Cardiac fibroblast (primary cell): ENCODE data around the gene MYO9B.
"Not testable (repeated sequence)": the region's sequence is repeated elsewhere in the genome, so short reads cannot be mapped to it uniquely, and the experiment has no call there.

Experiments used
- DNase-seq, 2 donors: peaks; one replicate each; pipeline versions ENCODE4 v3.0.0 to v3.0.0-alpha.2; 2010; ENCODE audit warnings: low read depth in 2 of 2
- H3K4me3 ChIP-seq, 2 donors: replicated peaks in 1 of 2; 1 replicate in 1 of 2; 2 replicates in 1 of 2; pipeline ENCODE4 v1.5.1; 2011; ENCODE audit warnings: low read depth in 2 of 2, low read length in 2 of 2, mild to moderate bottlenecking in 2 of 2, moderate library complexity in 1 of 2
- TF ChIP-seq, protein P1 (sequence below): IDR thresholded peaks from one replicate; pipeline ENCODE4 v1.5.1; 2011; ENCODE audit warnings: low read depth, mild to moderate bottlenecking, low read length, inconsistent platforms

Gene MYO9B

GRCh38 chr19:17129377-17129776, 53.8 kb downstream of the MYO9B start:
- H3K4me3 ChIP-seq = no peak overlapping the region
- DNase-seq = no peak
- TF ChIP-seq, protein P1, sequence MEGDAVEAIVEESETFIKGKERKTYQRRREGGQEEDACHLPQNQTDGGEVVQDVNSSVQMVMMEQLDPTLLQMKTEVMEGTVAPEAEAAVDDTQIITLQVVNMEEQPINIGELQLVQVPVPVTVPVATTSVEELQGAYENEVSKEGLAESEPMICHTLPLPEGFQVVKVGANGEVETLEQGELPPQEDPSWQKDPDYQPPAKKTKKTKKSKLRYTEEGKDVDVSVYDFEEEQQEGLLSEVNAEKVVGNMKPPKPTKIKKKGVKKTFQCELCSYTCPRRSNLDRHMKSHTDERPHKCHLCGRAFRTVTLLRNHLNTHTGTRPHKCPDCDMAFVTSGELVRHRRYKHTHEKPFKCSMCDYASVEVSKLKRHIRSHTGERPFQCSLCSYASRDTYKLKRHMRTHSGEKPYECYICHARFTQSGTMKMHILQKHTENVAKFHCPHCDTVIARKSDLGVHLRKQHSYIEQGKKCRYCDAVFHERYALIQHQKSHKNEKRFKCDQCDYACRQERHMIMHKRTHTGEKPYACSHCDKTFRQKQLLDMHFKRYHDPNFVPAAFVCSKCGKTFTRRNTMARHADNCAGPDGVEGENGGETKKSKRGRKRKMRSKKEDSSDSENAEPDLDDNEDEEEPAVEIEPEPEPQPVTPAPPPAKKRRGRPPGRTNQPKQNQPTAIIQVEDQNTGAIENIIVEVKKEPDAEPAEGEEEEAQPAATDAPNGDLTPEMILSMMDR = no peak

DNA sequence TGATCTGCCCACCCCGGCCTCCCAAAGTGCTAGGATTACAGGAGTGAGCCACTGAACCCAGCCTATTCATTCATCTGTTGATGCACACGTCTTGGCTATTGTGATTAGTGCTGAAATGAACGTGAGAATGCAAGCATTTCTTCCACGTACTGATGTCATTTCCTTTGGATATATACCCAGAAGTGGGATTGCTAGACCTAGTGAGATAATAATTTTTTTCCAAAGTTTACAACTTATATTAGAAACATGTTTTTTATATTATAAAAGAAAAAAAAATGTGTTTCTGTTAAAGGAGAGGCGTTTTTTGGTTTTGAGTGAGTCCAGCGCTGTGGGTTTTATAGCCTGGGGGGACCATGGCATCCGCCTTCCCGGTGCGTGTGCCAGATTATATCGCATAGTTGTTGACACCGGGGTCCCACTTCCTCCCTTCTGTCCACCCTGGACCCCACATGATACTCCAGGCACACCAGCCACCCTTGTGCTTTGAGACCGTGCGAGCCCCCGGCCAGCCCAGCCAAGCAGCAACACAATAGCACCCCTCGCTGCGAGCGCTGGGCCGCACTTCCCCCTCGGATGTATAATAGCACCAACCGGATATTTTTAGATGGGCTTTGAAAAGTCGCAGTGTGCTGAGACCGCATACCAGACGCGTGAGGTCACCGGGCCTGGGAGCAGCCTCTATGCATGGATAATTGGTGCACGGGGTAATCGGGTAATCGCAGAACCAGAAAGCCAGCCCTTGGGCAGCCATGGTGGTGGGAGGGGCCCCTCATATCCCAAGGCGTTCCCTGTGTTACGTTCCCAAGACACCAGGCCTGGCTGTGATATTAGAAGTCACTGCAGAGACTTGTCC, 59.6 kb downstream of the MYO9B start:
- TF ChIP-seq, protein P1 = peak; percentile 35
- peak; percentile 97 to 98 for DNase-seq
- peak overlapping the region in 1 of 2 donors; percentile 46 for H3K4me3 ChIP-seq

- TF ChIP-seq, protein P1 = no peak
- no peak for DNase-seq
- H3K4me3 ChIP-seq = no peak overlapping the region
These were observed 60.4 kb downstream of the MYO9B start for GRCh38 chr19:17136021-17136420.

- TF ChIP-seq, protein P1 = no peak
- H3K4me3 ChIP-seq = no peak overlapping the region
- DNase-seq = no peak
These were observed 61.0 kb downstream of the MYO9B start for GRCh38 chr19:17136617-17137016.

GRCh38 chr19:17137417-17137816, 61.8 kb downstream of the MYO9B start:
- no peak for DNase-seq
- TF ChIP-seq, protein P1 = no peak
- H3K4me3 ChIP-seq = no peak overlapping the region

- H3K4me3 ChIP-seq = not testable (repeated sequence)
- peak in 1 of 2 donors; percentile 19 for DNase-seq
These were observed 62.7 kb downstream of the MYO9B start for GRCh38 chr19:17138052-17138846.

- TF ChIP-seq, protein P1 = no peak
- no peak overlapping the region for H3K4me3 ChIP-seq
- no peak for DNase-seq
These were observed 63.5 kb downstream of the MYO9B start for GRCh38 chr19:17138937-17139598.

- DNase-seq = peak; percentile 40 to 71
- H3K4me3 ChIP-seq = not testable (repeated sequence)
These were observed 69.2 kb downstream of the MYO9B start for GRCh38 chr19:17144771-17145170.
